IMR-90 (cell line): ENCODE data around the gene SNX1. TPM values are rescaled to one million over a fixed set of nuclear protein-coding genes. Genes with fewer than 3 reads are reported as not detected.

Experiments
- ATAC-seq: fragments of 200-7000 bp; cut with Tn5 transposase; 2 replicates; pipeline ENCODE4 v1.9.1; 2020; ENCODE audit warnings: low read depth, mild to moderate bottlenecking, moderate library complexity
- BruUV-seq: library from RNA; stranded (reverse); fragments of 400-500 nt; replicated peaks from 2 replicates; lab custom pipeline; 2021; lab: Mats Ljungman, UMichigan
- CTCF ChIA-PET: fragments of 300-600 bp; formaldehyde crosslinking; extraction: SDS; loops from one replicate; lab custom pipeline; 2021; ENCODE audit warnings: antibody characterized with exemption; lab: Yijun Ruan, JAX
- POLR2A ChIA-PET: fragments of 300-600 bp; sonication (Branson Sonifier 250); formaldehyde crosslinking; loops from one replicate; lab custom pipeline; 2022; ENCODE audit warnings: antibody characterized with exemption; ENCODE audit not compliant: unreplicated experiment; lab: Charles Lee
- DNase-seq: peaks from one replicate; pipeline ENCODE4 v3.0.0; 2013
- H2AFZ ChIP-seq: replicated peaks from 2 replicates; pipeline ENCODE3; 2013; ENCODE audit warnings: low read length, mild to moderate bottlenecking; ENCODE audit not compliant: poor library complexity
- H2AK5ac ChIP-seq: 2 replicates; pipeline ENCODE4 v1.6.1; 2013; ENCODE audit warnings: low read depth, low read length, inconsistent platforms
- H2AK9ac ChIP-seq: replicated peaks from 2 replicates; pipeline ENCODE3; 2013; ENCODE audit warnings: mild to moderate bottlenecking, low read depth, low read length, moderate library complexity; ENCODE audit not compliant: poor library complexity
- H2BK120ac ChIP-seq: 2 replicates; pipeline ENCODE4 v1.6.1; 2013; ENCODE audit warnings: low read depth, low read length, inconsistent platforms
- H2BK15ac ChIP-seq: 3 replicates; pipeline ENCODE4 v1.6.1; 2013; ENCODE audit warnings: low read depth, low read length, inconsistent platforms
- H2BK20ac ChIP-seq: 2 replicates; pipeline ENCODE4 v1.6.1; 2013; ENCODE audit warnings: low read depth, mild to moderate bottlenecking, inconsistent platforms, low read length, moderate library complexity
- H2BK5ac ChIP-seq: 2 replicates; pipeline ENCODE4 v1.6.1; 2013; ENCODE audit warnings: mild to moderate bottlenecking, low read depth, low read length, inconsistent platforms; ENCODE audit not compliant: poor library complexity, severe bottlenecking
- H3K14ac ChIP-seq: replicated peaks from 2 replicates; pipeline ENCODE4 v1.6.1; 2013; ENCODE audit warnings: low read depth, low read length, inconsistent platforms
- H3K18ac ChIP-seq: 2 replicates; pipeline ENCODE4 v1.6.1; 2013; ENCODE audit warnings: low read depth, low read length, control low read depth
- H3K23ac ChIP-seq: 2 replicates; pipeline ENCODE4 v1.6.1; 2013; ENCODE audit warnings: low read depth, low read length, inconsistent platforms
- H3K27ac ChIP-seq: 2 replicates; pipeline ENCODE4 v1.5.1; 2013; ENCODE audit warnings: mild to moderate bottlenecking, control low read depth, low read length; ENCODE audit not compliant: insufficient read depth
- H3K27me3 ChIP-seq: 2 replicates; pipeline ENCODE4 v1.6.1; 2013; ENCODE audit warnings: low read length; ENCODE audit not compliant: control insufficient read depth, insufficient read depth
- H3K36me3 ChIP-seq: 2 replicates; pipeline ENCODE4 v1.6.1; 2013; ENCODE audit warnings: low read length, mixed read lengths; ENCODE audit not compliant: control insufficient read depth, insufficient read depth
- H3K4ac ChIP-seq: 2 replicates; pipeline ENCODE4 v1.6.1; 2013; ENCODE audit warnings: low read depth, low read length, inconsistent platforms
- H3K4me1 ChIP-seq: 2 replicates; pipeline ENCODE4 v1.6.1; 2013; ENCODE audit warnings: low read length, mixed read lengths; ENCODE audit not compliant: control insufficient read depth, insufficient read depth
- H3K4me2 ChIP-seq: 2 replicates; pipeline ENCODE4 v1.6.1; 2013; ENCODE audit warnings: low read depth, mild to moderate bottlenecking, control low read depth, low read length, moderate library complexity
- H3K4me3 ChIP-seq: 2 replicates; pipeline ENCODE4 v1.5.1; 2013; ENCODE audit warnings: low read depth, mild to moderate bottlenecking, control low read depth, low read length, moderate library complexity; ENCODE audit not compliant: insufficient read depth
- H3K56ac ChIP-seq: 2 replicates; pipeline ENCODE4 v1.6.1; 2013; ENCODE audit warnings: low read length, inconsistent platforms; ENCODE audit not compliant: insufficient read depth; ENCODE audit errors: extremely low read depth
- H3K79me1 ChIP-seq, 2 experiments: 2 replicates each; pipeline ENCODE4 v1.6.1; 2013; ENCODE audit warnings: low read length in 2 of 2, inconsistent platforms in 1 of 2, low read depth in 1 of 2
- H3K9ac ChIP-seq: 2 replicates; pipeline ENCODE4 v1.6.1; 2013; ENCODE audit warnings: low read depth, low read length, control low read depth
- H3K9me1 ChIP-seq: 2 replicates; pipeline ENCODE4 v1.6.1; 2013; ENCODE audit warnings: low read length, inconsistent platforms; ENCODE audit not compliant: insufficient read depth
- H3K9me3 ChIP-seq: 2 replicates; pipeline ENCODE4 v1.6.1; 2013; ENCODE audit warnings: low read length; ENCODE audit not compliant: control insufficient read depth, insufficient read depth
- H4K20me1 ChIP-seq: 2 replicates; pipeline ENCODE4 v1.6.1; 2013; ENCODE audit warnings: low read length, inconsistent platforms; ENCODE audit not compliant: insufficient read depth
- H4K5ac ChIP-seq: 2 replicates; pipeline ENCODE4 v1.6.1; 2013; ENCODE audit warnings: mild to moderate bottlenecking, low read depth, low read length, control low read depth
- H4K8ac ChIP-seq, 2 experiments: 2 replicates each; pipeline ENCODE4 v1.6.1; 2013; ENCODE audit warnings: low read depth in 2 of 2, low read length in 2 of 2, control low read depth in 1 of 2, inconsistent platforms in 1 of 2
- H4K91ac ChIP-seq: 2 replicates; pipeline ENCODE4 v1.6.1; 2013; ENCODE audit warnings: low read depth, low read length, inconsistent platforms; ENCODE audit not compliant: insufficient read depth
- BHLHE40 ChIP-seq: fragments of 150-350 bp; IDR thresholded peaks from 2 replicates; pipeline ENCODE4 v1.6.1; 2016; ENCODE audit warnings: mild to moderate bottlenecking, low read depth, low read length
- CEBPB ChIP-seq: IDR thresholded peaks from 2 replicates; pipeline ENCODE4 v1.6.1; 2012; ENCODE audit warnings: low read depth, low read length, improper control_type of control experiment
- CTCF ChIP-seq: conservative IDR thresholded peaks from 2 replicates; pipeline ENCODE4 v1.5.1; 2012; ENCODE audit warnings: mild to moderate bottlenecking, low read depth, low read length, improper control_type of control experiment
- ELK1 ChIP-seq: fragments of 150-350 bp; IDR thresholded peaks from 2 replicates; pipeline ENCODE4 v1.6.1; 2016; ENCODE audit warnings: low read depth, mild to moderate bottlenecking, low read length, moderate library complexity, borderline replicate concordance
- FOS ChIP-seq: fragments of 150-350 bp; IDR thresholded peaks from 2 replicates; pipeline ENCODE4 v1.6.1; 2016; ENCODE audit warnings: low read depth, low read length
- MAFK ChIP-seq: IDR thresholded peaks from 2 replicates; pipeline ENCODE4 v1.6.1; 2012; ENCODE audit warnings: low read depth, low read length, improper control_type of control experiment
- MXI1 ChIP-seq: IDR thresholded peaks from 2 replicates; pipeline ENCODE4 v1.6.1; 2012; ENCODE audit warnings: low read depth, mild to moderate bottlenecking, low read length, moderate library complexity, borderline replicate concordance
- NFE2L2 ChIP-seq: fragments of 150-350 bp; IDR thresholded peaks from 2 replicates; pipeline ENCODE4 v1.6.1; 2016; ENCODE audit warnings: low read depth, mild to moderate bottlenecking, low read length
- RAD21 ChIP-seq: IDR thresholded peaks from 2 replicates; pipeline ENCODE4 v1.6.1; 2012; ENCODE audit warnings: low read length, improper control_type of control experiment
- RCOR1 ChIP-seq: IDR thresholded peaks from 2 replicates; pipeline ENCODE4 v1.6.1; 2012; ENCODE audit warnings: mild to moderate bottlenecking, low read length, improper control_type of control experiment; ENCODE audit not compliant: insufficient replicate concordance
- RFX5 ChIP-seq: IDR thresholded peaks from 2 replicates; pipeline ENCODE4 v1.8.0; 2012; ENCODE audit warnings: low read depth, mild to moderate bottlenecking, low read length, moderate library complexity
- SMC3 ChIP-seq: fragments of 150-350 bp; IDR thresholded peaks from 2 replicates; pipeline ENCODE4 v1.6.1; 2016; ENCODE audit warnings: low read depth, mild to moderate bottlenecking, antibody characterized with exemption, low read length, moderate library complexity
- USF2 ChIP-seq: fragments of 150-350 bp; IDR thresholded peaks from 2 replicates; pipeline ENCODE4 v1.6.1; 2017; ENCODE audit warnings: mild to moderate bottlenecking, antibody characterized with exemption, low read length, low read depth
- WGBS, 2 experiments: methylation state at CpG; one replicate each; pipeline versions ENCODE4 v1.1.5 to v1.1.7; 2013; ENCODE audit warnings: missing lambda C conversion rate in 2 of 2; ENCODE audit not compliant: insufficient read length in 1 of 2; ENCODE audit errors: extremely low coverage in 2 of 2; 5-methylcytosine and 5-hydroxymethylcytosine counted together
- dilution Hi-C: fragments of 300-500 bp; cut with HindIII; formaldehyde crosslinking; loops from one replicate; pipeline ENCODE4 v1.14.3; 2018; ENCODE audit warnings: low sequenced_read_pairs; ENCODE audit not compliant: unreplicated experiment
- in situ Hi-C: fragments of 300-500 bp; cut with MboI; formaldehyde crosslinking; loops from 3 replicates; pipeline ENCODE4 v1.14.3; 2019; ENCODE audit warnings: low sequenced_read_pairs, inconsistent platforms, mixed read lengths
- intact Hi-C: fragments of 100-400 bp; cut with micrococcal nuclease; formaldehyde crosslinking; loops from 2 replicates; pipeline ENCODE4 v1.10.0; 2022
- polyA plus RNA-seq, 3 experiments: library from polyadenylated mRNA; depleted of rRNA; stranded (reverse); fragments of >200 nt; gene quantifications; 2 replicates each; pipeline ENCODE4 v1.2.3, GENCODE V29; 2012; ENCODE audit warnings: low replicate concordance in 1 of 3
- total RNA-seq: library from RNA; depleted of rRNA; stranded (reverse); fragments of >200 nt; gene quantifications from 2 replicates; pipeline ENCODE4 v1.2.3, GENCODE V29; 2012

SNX1 gene
- total and polyA plus RNA-seq, 2 of the 4 experiments (the other 2 are of a cell fraction): 35.3 to 72.3 TPM

- no peaks in the 10 kb centered on the region; a peak in 1 of 4 replicates for H3K79me1 ChIP-seq
- H3K27me3 ChIP-seq: no peaks in the 10 kb centered on the region
- H3K27ac ChIP-seq: no peak overlapping the region
- H3K9me1 ChIP-seq: no peaks in the 10 kb centered on the region; the same call in 1 of the 2 replicates
- no peak overlapping the region for H2BK5ac ChIP-seq
- no peak overlapping the region for H4K91ac ChIP-seq
- no peaks in the 10 kb centered on the region for H3K9me3 ChIP-seq
- H3K23ac ChIP-seq: no peak overlapping the region
- no peak overlapping the region for H2BK15ac ChIP-seq
- in situ Hi-C loops: loop anchor here (25.0 kb wide), 1 partner anchor 475 kb away; no protein-coding TSS in a partner anchor
- H4K20me1 ChIP-seq: no peaks in the 10 kb centered on the region
- no peak overlapping the region for H2AK9ac ChIP-seq
- H2AK5ac ChIP-seq: no peak overlapping the region
- H2BK20ac ChIP-seq: no peak overlapping the region
- dilution Hi-C loops: no loop called here
- no peak overlapping the region for H4K8ac ChIP-seq
- intact Hi-C loops: no loop called here
- no peak for DNase-seq
- no peak overlapping the region for H2AFZ ChIP-seq
- no peak overlapping the region for H3K4me2 ChIP-seq
- no peak for ATAC-seq
- no TSS peak for BruUV-seq
- TF ChIP-seq RCOR1 (no peak), USF2 (no peak), MAFK (no peak), NFE2L2 (no peak), BHLHE40 (no peak), FOS (no peak), CTCF (no peak), MXI1 (no peak), RAD21 (no peak), RFX5 (no peak), CEBPB (no peak), ELK1 (no peak), SMC3 (no peak)
- H3K14ac ChIP-seq: no peak overlapping the region
- no peak overlapping the region for H3K56ac ChIP-seq
- ChIA-PET CTCF (interaction anchor here (0.6 to 1.5 kb wide), 2 partner anchors 171 to 211 kb away, joined by 3 to 4 read pairs; no protein-coding TSS in a partner anchor), POLR2A (no interaction called here)
- H3K18ac ChIP-seq: no peak overlapping the region
- H3K36me3 ChIP-seq: peaks cover 14% of the 10 kb centered on the region
- no peak overlapping the region for H4K5ac ChIP-seq
- no peak overlapping the region for H3K4ac ChIP-seq
- no peaks in the 10 kb centered on the region for H3K4me1 ChIP-seq
- no peak overlapping the region for H2BK120ac ChIP-seq
- H3K4me3 ChIP-seq: no peak overlapping the region
- H3K9ac ChIP-seq: no peak overlapping the region
- no CpG with 5 or more reads among the region's 2 CpGs for WGBS, 2 experiments
These were observed 91.8 kb downstream of the SNX1 start for GRCh38 chr15:64187396-64188191.
